Measurements from ENCODE around the gene CEACAM19. TPM values are rescaled to one million over a fixed set of nuclear protein-coding genes. Genes with fewer than 3 reads are reported as not detected.

Gene CEACAM19
- total and polyA plus RNA-seq, 10 of the 15 experiments (the other 5 are each of a cell fraction or from before 2014, with no cell fraction given), result 0.13 to 0.31 (median 0.17) TPM; not detected in 4

DNA sequence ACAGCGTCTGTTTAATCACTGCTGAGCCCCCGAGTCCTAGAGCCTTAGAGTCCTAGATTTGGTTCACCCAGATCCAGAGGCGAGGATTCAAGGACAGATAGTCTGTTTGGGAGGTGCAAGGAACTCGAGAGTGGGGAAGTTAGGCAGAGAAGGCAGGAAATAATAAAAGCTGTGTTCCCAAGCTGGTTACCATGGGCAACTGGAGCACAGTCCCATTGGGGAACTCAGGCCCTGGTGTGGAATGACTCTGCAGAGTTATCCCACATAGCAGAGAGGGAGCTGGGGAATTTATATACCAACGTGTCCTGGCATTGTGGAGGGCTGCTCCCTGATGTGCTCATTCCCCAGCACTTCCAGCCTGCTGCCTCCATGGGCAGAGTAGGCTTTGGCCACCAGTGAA, 48.2 kb upstream of the CEACAM19 start (continued):
- TF ChIP-seq ZBTB11 (CRISPR knock-in tag; IDR thresholded peaks at IDR 0.05), result no peak
- TF ChIP-seq RCOR1 (conservative IDR thresholded peaks at IDR 0.05; ENCODE audit: low read depth, low read length), result no peak
- no peak for TF ChIP-seq SREBF2 (IDR thresholded peaks at IDR 0.05; ENCODE audit: low read length)

DNA sequence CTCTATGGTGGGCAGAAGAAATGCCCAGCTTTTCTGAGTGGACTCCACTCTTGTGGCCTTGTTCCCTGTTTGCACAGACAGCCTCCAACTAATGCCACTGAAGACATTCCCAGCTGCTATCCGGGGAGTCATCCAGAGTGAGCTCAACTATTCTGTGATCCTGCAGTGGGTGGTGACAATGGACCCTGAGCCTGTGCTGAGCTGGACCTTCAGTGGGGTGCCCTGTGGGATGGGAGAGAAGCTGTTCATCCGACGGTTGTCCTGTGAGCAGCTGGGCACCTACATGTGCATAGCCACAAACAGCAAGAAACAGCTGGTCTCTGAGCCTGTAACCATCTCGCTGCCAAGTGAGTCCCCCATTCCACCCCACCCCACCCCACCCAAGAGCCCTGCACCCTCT, 47.7 kb upstream of the CEACAM19 start:
- no peak overlapping the region for H3K9ac ChIP-seq (ENCODE audit: control insufficient read depth, insufficient read depth, low read length)
- WGBS (ENCODE audit: insufficient coverage, insufficient replicate concordance, low lambda C conversion rate, missing lambda C conversion rate), result 36% methylated on average over 4 of the region's 4 CpGs
- H3K27ac ChIP-seq (ENCODE audit: control insufficient read depth, insufficient read depth), result no peak overlapping the region
- H3K9me3 ChIP-seq (replicated peaks; ENCODE audit: control insufficient read depth, insufficient read depth, low read length), result no peaks in the 10 kb centered on the region; the same call in 2 of the 3 replicates
- no peak overlapping the region for H3K4me2 ChIP-seq (ENCODE audit: control insufficient read depth, insufficient read depth)
- in situ Hi-C loops (cut with MboI), result no loop called here
- ChIA-PET POLR2A (no interaction called here), CTCF (interaction anchor here (0.7 kb wide), 1 partner anchor 57 kb away, joined by 3 read pairs; no protein-coding TSS in a partner anchor), RAD21 (ENCODE audit: unreplicated experiment) (no interaction called here), SMC1A (ENCODE audit: uncharacterized antibody, unreplicated experiment) (interaction anchor here (0.9 kb wide), 1 partner anchor 305 kb away, joined by 3 read pairs; no protein-coding TSS in a partner anchor)
- DNase-seq (ENCODE audit: low read depth, low spot score) (no peak), FAIRE-seq (no peak), ATAC-seq (no peak)
- H3K4me3 ChIP-seq, result no peak overlapping the region
- intact Hi-C loops (cut with micrococcal nuclease; ENCODE audit: unreplicated experiment), result no loop called here
- no peaks in the 10 kb centered on the region for H3K79me2 ChIP-seq (ENCODE audit: control insufficient read depth, insufficient read depth, low read length)
- no peak overlapping the region for H2AFZ ChIP-seq (ENCODE audit: control insufficient read depth, low read depth, low read length)
- no peaks in the 10 kb centered on the region for H4K20me1 ChIP-seq (ENCODE audit: control insufficient read depth, insufficient read depth)
- H3K36me3 ChIP-seq (ENCODE audit: control insufficient read depth in 2 of 2, insufficient read depth in 2 of 2, low read length in 1 of 2), result no peaks in the 10 kb centered on the region
- H3K4me1 ChIP-seq (ENCODE audit: control insufficient read depth, insufficient read depth, low read length), result no peaks in the 10 kb centered on the region
- H3K27me3 ChIP-seq (replicated peaks in 1 of 2; ENCODE audit: control insufficient read depth in 2 of 2, insufficient read depth in 2 of 2, low read length in 1 of 2), result no peaks in the 10 kb centered on the region
- no TSS peak for BruUV-seq (replicated peaks)
- no peak for TF ChIP-seq ZNF384 (IDR thresholded peaks at IDR 0.05; ENCODE audit: borderline replicate concordance, low read depth, low read length)
- TF ChIP-seq SREBF2 (IDR thresholded peaks at IDR 0.05; ENCODE audit: low read length), result no peak
- TF ChIP-seq FOXK2 (IDR thresholded peaks at IDR 0.05), result no peak
- no peak for TF ChIP-seq TCF3 (IDR thresholded peaks at IDR 0.05; ENCODE audit: borderline replicate concordance, insufficient read depth, low read depth, low read length)
- no peak for TF ChIP-seq CHD4 (IDR thresholded peaks at IDR 0.05)
- TF ChIP-seq FOXM1 (IDR thresholded peaks at IDR 0.05; ENCODE audit: low read depth, low read length), result no peak
- no peak for TF ChIP-seq LARP7 (IDR thresholded peaks at IDR 0.05)
- no peak for TF ChIP-seq POLR2A (IDR thresholded peaks at IDR 0.05; ENCODE audit: low read depth, low read length)
- no peak for TF ChIP-seq NFXL1 (IDR thresholded peaks at IDR 0.05; ENCODE audit: borderline replicate concordance)
- TF ChIP-seq, protein P1, sequence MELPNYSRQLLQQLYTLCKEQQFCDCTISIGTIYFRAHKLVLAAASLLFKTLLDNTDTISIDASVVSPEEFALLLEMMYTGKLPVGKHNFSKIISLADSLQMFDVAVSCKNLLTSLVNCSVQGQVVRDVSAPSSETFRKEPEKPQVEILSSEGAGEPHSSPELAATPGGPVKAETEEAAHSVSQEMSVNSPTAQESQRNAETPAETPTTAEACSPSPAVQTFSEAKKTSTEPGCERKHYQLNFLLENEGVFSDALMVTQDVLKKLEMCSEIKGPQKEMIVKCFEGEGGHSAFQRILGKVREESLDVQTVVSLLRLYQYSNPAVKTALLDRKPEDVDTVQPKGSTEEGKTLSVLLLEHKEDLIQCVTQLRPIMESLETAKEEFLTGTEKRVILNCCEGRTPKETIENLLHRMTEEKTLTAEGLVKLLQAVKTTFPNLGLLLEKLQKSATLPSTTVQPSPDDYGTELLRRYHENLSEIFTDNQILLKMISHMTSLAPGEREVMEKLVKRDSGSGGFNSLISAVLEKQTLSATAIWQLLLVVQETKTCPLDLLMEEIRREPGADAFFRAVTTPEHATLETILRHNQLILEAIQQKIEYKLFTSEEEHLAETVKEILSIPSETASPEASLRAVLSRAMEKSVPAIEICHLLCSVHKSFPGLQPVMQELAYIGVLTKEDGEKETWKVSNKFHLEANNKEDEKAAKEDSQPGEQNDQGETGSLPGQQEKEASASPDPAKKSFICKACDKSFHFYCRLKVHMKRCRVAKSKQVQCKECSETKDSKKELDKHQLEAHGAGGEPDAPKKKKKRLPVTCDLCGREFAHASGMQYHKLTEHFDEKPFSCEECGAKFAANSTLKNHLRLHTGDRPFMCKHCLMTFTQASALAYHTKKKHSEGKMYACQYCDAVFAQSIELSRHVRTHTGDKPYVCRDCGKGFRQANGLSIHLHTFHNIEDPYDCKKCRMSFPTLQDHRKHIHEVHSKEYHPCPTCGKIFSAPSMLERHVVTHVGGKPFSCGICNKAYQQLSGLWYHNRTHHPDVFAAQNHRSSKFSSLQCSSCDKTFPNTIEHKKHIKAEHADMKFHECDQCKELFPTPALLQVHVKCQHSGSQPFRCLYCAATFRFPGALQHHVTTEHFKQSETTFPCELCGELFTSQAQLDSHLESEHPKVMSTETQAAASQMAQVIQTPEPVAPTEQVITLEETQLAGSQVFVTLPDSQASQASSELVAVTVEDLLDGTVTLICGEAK (IDR thresholded peaks at IDR 0.05; ENCODE audit: borderline replicate concordance), result no peak
